ENCODE measurements around the gene DLST.

DLST gene

GRCh38 chr14:74911704-74912103 lies 30.0 kb downstream of the DLST start:
- H2BK5ac ChIP-seq (ENCODE audit: low read depth, low read length, poor library complexity), result no peak overlapping the region
- no CpG with 5 or more reads among the region's 5 CpGs for WGBS (ENCODE audit: extremely low coverage, insufficient coverage, insufficient read length)

GRCh38 chr14:74912111-74912510 lies 30.4 kb downstream of the DLST start:
- no peak overlapping the region for H2BK120ac ChIP-seq (ENCODE audit: insufficient read depth, low read length, poor library complexity)
- no CpG with 5 or more reads among the region's 6 CpGs for WGBS (ENCODE audit: extremely low coverage, insufficient coverage, insufficient read length)
- no peak overlapping the region for H4K12ac ChIP-seq (ENCODE audit: low read depth, low read length)
- no peaks in the 10 kb centered on the region for H3K27me3 ChIP-seq (ENCODE audit: insufficient read depth, low read length)
- H3K79me1 ChIP-seq (ENCODE audit: low read length), result no peaks in the 10 kb centered on the region
- no peak overlapping the region for H2AK5ac ChIP-seq (ENCODE audit: low read length)
- H3K4ac ChIP-seq (ENCODE audit: low read depth, low read length), result no peak overlapping the region
- H2BK5ac ChIP-seq (ENCODE audit: low read depth, low read length, poor library complexity), result no peak overlapping the region
- no peak for DNase-seq
- no peak overlapping the region for H3K4me2 ChIP-seq (ENCODE audit: low read length)
- H3K14ac ChIP-seq (ENCODE audit: low read length), result no peak overlapping the region
- H3K23ac ChIP-seq (ENCODE audit: low read length), result no peak overlapping the region
- no peaks in the 10 kb centered on the region for H3K36me3 ChIP-seq (ENCODE audit: control insufficient read depth in 1 of 2, insufficient read depth in 2 of 2, low read length in 2 of 2)
- H3K27ac ChIP-seq (ENCODE audit: low read depth, low read length), result no peak overlapping the region
- H4K8ac ChIP-seq (ENCODE audit: low read depth, low read length), result no peak overlapping the region
- H4K91ac ChIP-seq (ENCODE audit: low read depth, low read length), result no peak overlapping the region
- no peak overlapping the region for H3K18ac ChIP-seq (ENCODE audit: low read length)
- H3K9ac ChIP-seq (ENCODE audit: low read length), result no peak overlapping the region
- no peaks in the 10 kb centered on the region for H3K4me1 ChIP-seq (ENCODE audit: control insufficient read depth in 1 of 2, insufficient read depth in 2 of 2, low read length in 2 of 2)
- H2AFZ ChIP-seq (ENCODE audit: insufficient read depth, low read length, poor library complexity), result no peak overlapping the region
- H3K79me2 ChIP-seq (ENCODE audit: control insufficient read depth, insufficient read depth, low read length, poor library complexity), result no peaks in the 10 kb centered on the region
- H3K9me3 ChIP-seq (ENCODE audit: insufficient read depth, low read depth, low read length), result no peaks in the 10 kb centered on the region
- H3K4me3 ChIP-seq (ENCODE audit: low read depth, low read length), result no peak overlapping the region
- no peak overlapping the region for H2BK12ac ChIP-seq (ENCODE audit: low read length)

More at GRCh38 chr14:74911704-74912103, 30.0 kb downstream of the DLST start:
- H3K36me3 ChIP-seq (ENCODE audit: control insufficient read depth in 1 of 2, insufficient read depth in 2 of 2, low read length in 2 of 2), result peaks cover 2% of the 10 kb centered on the region in 2 experiments
- no peaks in the 10 kb centered on the region for H3K4me1 ChIP-seq (ENCODE audit: control insufficient read depth in 1 of 2, insufficient read depth in 2 of 2, low read length in 2 of 2)
- no peaks in the 10 kb centered on the region for H3K9me3 ChIP-seq (ENCODE audit: insufficient read depth, low read depth, low read length)
- no peak overlapping the region for H3K4ac ChIP-seq (ENCODE audit: low read depth, low read length)
- no peak overlapping the region for H3K27ac ChIP-seq (ENCODE audit: low read depth, low read length)
- H4K91ac ChIP-seq (ENCODE audit: low read depth, low read length), result no peak overlapping the region
- no peaks in the 10 kb centered on the region for H3K79me2 ChIP-seq (ENCODE audit: control insufficient read depth, insufficient read depth, low read length, poor library complexity)
- no peak overlapping the region for H2AFZ ChIP-seq (ENCODE audit: insufficient read depth, low read length, poor library complexity)
- no peak overlapping the region for H3K9ac ChIP-seq (ENCODE audit: low read length)
- no peak overlapping the region for H2BK120ac ChIP-seq (ENCODE audit: insufficient read depth, low read length, poor library complexity)
- no peak overlapping the region for H3K4me2 ChIP-seq (ENCODE audit: low read length)
- no peak overlapping the region for H4K8ac ChIP-seq (ENCODE audit: low read depth, low read length)
- H3K14ac ChIP-seq (ENCODE audit: low read length), result no peak overlapping the region
- no peak overlapping the region for H4K12ac ChIP-seq (ENCODE audit: low read depth, low read length)
- no peak overlapping the region for H3K4me3 ChIP-seq (ENCODE audit: low read depth, low read length)
- no peak for DNase-seq
- H2BK12ac ChIP-seq (ENCODE audit: low read length), result no peak overlapping the region
- no peaks in the 10 kb centered on the region for H3K27me3 ChIP-seq (ENCODE audit: insufficient read depth, low read length)
- H3K79me1 ChIP-seq (ENCODE audit: low read length), result no peaks in the 10 kb centered on the region
- no peak overlapping the region for H3K18ac ChIP-seq (ENCODE audit: low read length)
- H2AK5ac ChIP-seq (ENCODE audit: low read length), result no peak overlapping the region
- H3K23ac ChIP-seq (ENCODE audit: low read length), result no peak overlapping the region

GRCh38 chr14:74912801-74913200 lies 31.1 kb downstream of the DLST start:
- H3K4me1 ChIP-seq (ENCODE audit: control insufficient read depth in 1 of 2, insufficient read depth in 2 of 2, low read length in 2 of 2), result no peaks in the 10 kb centered on the region
- no peak overlapping the region for H4K12ac ChIP-seq (ENCODE audit: low read depth, low read length)

GRCh38 chr14:74913393-74913910 lies 31.7 kb downstream of the DLST start:
- H2BK12ac ChIP-seq (ENCODE audit: low read length), result no peak overlapping the region
- H3K79me1 ChIP-seq (ENCODE audit: low read length), result no peaks in the 10 kb centered on the region
- no peaks in the 10 kb centered on the region for H3K4me1 ChIP-seq (ENCODE audit: control insufficient read depth in 1 of 2, insufficient read depth in 2 of 2, low read length in 2 of 2)
- H3K27me3 ChIP-seq (ENCODE audit: insufficient read depth, low read length), result no peaks in the 10 kb centered on the region
- H2BK5ac ChIP-seq (ENCODE audit: low read depth, low read length, poor library complexity), result no peak overlapping the region
- no peaks in the 10 kb centered on the region for H3K36me3 ChIP-seq (ENCODE audit: control insufficient read depth in 1 of 2, insufficient read depth in 2 of 2, low read length in 2 of 2)
- H4K91ac ChIP-seq (ENCODE audit: low read depth, low read length), result no peak overlapping the region
- no peak overlapping the region for H3K27ac ChIP-seq (ENCODE audit: low read depth, low read length)
- no peak overlapping the region for H2AK5ac ChIP-seq (ENCODE audit: low read length)
- no peaks in the 10 kb centered on the region for H3K9me3 ChIP-seq (ENCODE audit: insufficient read depth, low read depth, low read length)
- H3K23ac ChIP-seq (ENCODE audit: low read length), result no peak overlapping the region
- no peak overlapping the region for H3K4me2 ChIP-seq (ENCODE audit: low read length)
- no peak overlapping the region for H4K12ac ChIP-seq (ENCODE audit: low read depth, low read length)
- H3K9ac ChIP-seq (ENCODE audit: low read length), result no peak overlapping the region
- WGBS (ENCODE audit: extremely low coverage, insufficient coverage, insufficient read length), result no CpG with 5 or more reads among the region's 5 CpGs
- no peaks in the 10 kb centered on the region for H3K79me2 ChIP-seq (ENCODE audit: control insufficient read depth, insufficient read depth, low read length, poor library complexity)
- no peak overlapping the region for H4K8ac ChIP-seq (ENCODE audit: low read depth, low read length)
- H3K4me3 ChIP-seq (ENCODE audit: low read depth, low read length), result no peak overlapping the region
- H3K18ac ChIP-seq (ENCODE audit: low read length), result no peak overlapping the region
- no peak overlapping the region for H3K4ac ChIP-seq (ENCODE audit: low read depth, low read length)
- H2BK120ac ChIP-seq (ENCODE audit: insufficient read depth, low read length, poor library complexity), result no peak overlapping the region
- H2AFZ ChIP-seq (ENCODE audit: insufficient read depth, low read length, poor library complexity), result no peak overlapping the region
- no peak overlapping the region for H3K14ac ChIP-seq (ENCODE audit: low read length)
- no peak for DNase-seq

More at GRCh38 chr14:74912801-74913200, 31.1 kb downstream of the DLST start:
- no peak overlapping the region for H4K8ac ChIP-seq (ENCODE audit: low read depth, low read length)
- no peak overlapping the region for H2BK5ac ChIP-seq (ENCODE audit: low read depth, low read length, poor library complexity)
- no peak overlapping the region for H3K4ac ChIP-seq (ENCODE audit: low read depth, low read length)
- no peak overlapping the region for H3K23ac ChIP-seq (ENCODE audit: low read length)
- H2BK12ac ChIP-seq (ENCODE audit: low read length), result no peak overlapping the region
- H3K27ac ChIP-seq (ENCODE audit: low read depth, low read length), result no peak overlapping the region
- H2AK5ac ChIP-seq (ENCODE audit: low read length), result no peak overlapping the region
- H3K9ac ChIP-seq (ENCODE audit: low read length), result no peak overlapping the region
- no peaks in the 10 kb centered on the region for H3K9me3 ChIP-seq (ENCODE audit: insufficient read depth, low read depth, low read length)
- no peak for DNase-seq
- H3K4me2 ChIP-seq (ENCODE audit: low read length), result no peak overlapping the region
- no peak overlapping the region for H2AFZ ChIP-seq (ENCODE audit: insufficient read depth, low read length, poor library complexity)
- H3K79me1 ChIP-seq (ENCODE audit: low read length), result no peaks in the 10 kb centered on the region
- no peak overlapping the region for H4K91ac ChIP-seq (ENCODE audit: low read depth, low read length)
- H3K79me2 ChIP-seq (ENCODE audit: control insufficient read depth, insufficient read depth, low read length, poor library complexity), result no peaks in the 10 kb centered on the region
- no peak overlapping the region for H2BK120ac ChIP-seq (ENCODE audit: insufficient read depth, low read length, poor library complexity)
- no CpG with 5 or more reads among the region's 10 CpGs for WGBS (ENCODE audit: extremely low coverage, insufficient coverage, insufficient read length)
- no peak overlapping the region for H3K18ac ChIP-seq (ENCODE audit: low read length)
- no peak overlapping the region for H3K14ac ChIP-seq (ENCODE audit: low read length)
- H3K36me3 ChIP-seq (ENCODE audit: control insufficient read depth in 1 of 2, insufficient read depth in 2 of 2, low read length in 2 of 2), result no peaks in the 10 kb centered on the region
- H3K4me3 ChIP-seq (ENCODE audit: low read depth, low read length), result no peak overlapping the region
- no peaks in the 10 kb centered on the region for H3K27me3 ChIP-seq (ENCODE audit: insufficient read depth, low read length)
